Ramos (cell line): Measurements from ENCODE around the gene ARMS2.

ENCODE experiments used
- in situ Hi-C: fragments of 300-500 bp; cut with MboI; formaldehyde crosslinking; loops from one replicate; pipeline ENCODE4 v1.14.3; 2022; ENCODE audit warnings: low sequenced_read_pairs; ENCODE audit not compliant: unreplicated experiment

ARMS2 gene

DNA sequence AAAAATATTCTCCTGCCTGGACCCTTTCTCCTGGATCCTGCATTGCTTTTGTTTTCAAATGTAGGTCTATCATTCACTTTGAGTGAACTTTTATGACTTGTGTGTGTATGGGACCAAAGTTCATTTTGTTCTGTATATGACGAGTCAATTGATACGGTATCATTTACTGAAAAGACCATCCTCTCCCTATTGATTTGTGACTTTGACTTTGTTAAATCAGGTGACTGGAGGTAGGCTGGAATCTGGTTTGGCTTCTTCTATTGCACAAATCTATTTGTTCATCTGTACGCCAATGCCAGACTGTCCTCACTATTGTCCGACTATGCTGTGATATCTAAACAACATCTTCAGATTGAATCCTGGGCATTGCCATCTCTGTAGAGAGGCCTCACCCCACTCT, 5.3 kb upstream of the ARMS2 start:
- in situ Hi-C loops = no loop called here

- in situ Hi-C loops = no loop called here
These were observed 4.0 kb upstream of the ARMS2 start for GRCh38 chr10:122450353-122450990.

GRCh38 chr10:122454071-122454470, 382 bp upstream of the ARMS2 start:
- in situ Hi-C loops = no loop called here

DNA sequence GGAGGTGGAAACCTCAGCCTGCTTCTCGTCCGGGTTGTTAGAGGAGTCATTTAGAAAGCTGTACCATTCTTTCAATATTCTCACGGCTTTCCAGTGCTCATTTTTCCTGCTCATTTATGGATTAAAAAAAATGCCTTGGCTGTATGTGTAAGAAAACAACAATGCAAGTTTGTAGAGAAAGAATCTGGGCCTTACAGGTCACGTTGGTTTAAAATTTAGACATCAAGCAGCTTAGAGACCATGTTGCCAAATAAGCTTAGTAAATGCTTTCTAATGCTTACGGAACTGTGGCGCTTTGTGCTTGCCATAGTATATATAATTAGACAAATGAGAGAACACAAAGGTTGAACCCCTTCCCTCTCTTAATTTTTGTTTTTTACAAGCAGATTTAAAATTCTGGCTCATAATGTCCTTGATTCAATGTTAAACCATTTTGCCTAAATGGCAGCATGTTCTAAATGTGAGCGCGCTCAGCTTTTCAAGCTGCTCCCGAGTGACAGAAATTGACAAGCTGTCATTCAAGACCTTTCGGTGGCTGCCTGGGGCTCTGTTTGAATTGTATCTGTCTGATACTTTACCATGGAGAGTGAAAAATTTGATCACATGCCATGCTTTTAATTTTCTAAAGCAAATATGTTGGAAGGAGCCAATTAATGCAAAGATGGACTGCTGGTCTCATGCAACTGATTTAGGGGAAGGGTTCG, 1.1 kb downstream of the ARMS2 start:
- in situ Hi-C loops = no loop called here

DNA sequence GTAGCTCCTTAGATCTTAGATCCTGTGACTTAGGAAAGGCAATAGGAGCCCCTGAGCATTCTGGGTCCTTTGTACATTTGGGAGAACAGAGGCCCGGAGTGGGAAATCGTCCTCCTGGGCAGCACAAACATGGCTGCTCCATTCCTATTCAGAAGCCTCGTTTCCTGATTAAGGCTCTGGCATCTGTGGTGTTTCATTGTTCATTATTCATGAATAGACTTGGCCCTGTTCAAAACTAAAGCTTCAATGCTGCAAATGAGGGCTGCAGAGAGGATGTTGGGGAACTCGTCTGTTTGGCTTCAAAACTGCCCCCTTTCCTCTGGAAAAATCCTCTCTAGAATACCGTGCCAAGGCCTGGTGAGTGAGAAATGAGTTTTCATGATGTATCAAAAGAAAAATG, 3.5 kb downstream of the ARMS2 start:
- in situ Hi-C loops = no loop called here

DNA sequence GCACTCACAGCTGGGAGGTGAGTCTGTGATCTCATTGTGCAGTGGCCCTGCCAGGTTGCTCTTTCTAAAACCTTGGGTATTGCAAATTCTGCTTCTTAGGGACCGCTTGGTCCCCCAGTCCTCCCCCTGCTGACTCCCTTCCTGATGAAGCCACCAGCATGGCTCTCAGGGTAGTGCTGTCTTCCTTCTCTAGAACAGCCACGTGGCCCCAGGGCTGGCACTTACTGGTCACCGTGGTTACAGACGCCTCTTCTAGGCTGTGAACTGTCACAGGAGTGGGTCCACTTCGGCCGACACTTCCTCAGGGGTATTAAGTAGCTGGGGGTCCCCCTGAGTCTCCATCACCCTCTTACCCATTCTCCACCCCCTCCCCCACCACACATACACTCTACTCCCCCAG, 4.2 kb downstream of the ARMS2 start:
- in situ Hi-C loops = no loop called here

- in situ Hi-C loops = no loop called here
These were observed 5.3 kb downstream of the ARMS2 start for GRCh38 chr10:122459561-122460273.

- in situ Hi-C loops = no loop called here
These were observed 6.4 kb downstream of the ARMS2 start for GRCh38 chr10:122460891-122461293.

GRCh38 chr10:122461367-122461728, 6.9 kb downstream of the ARMS2 start, which contains the start of gene HTRA1:
Gene HTRA1 (plus strand): TSS chr10:122461553. CDS start chr10:122461653, 100 bp downstream.
- in situ Hi-C loops = no loop called here

DNA sequence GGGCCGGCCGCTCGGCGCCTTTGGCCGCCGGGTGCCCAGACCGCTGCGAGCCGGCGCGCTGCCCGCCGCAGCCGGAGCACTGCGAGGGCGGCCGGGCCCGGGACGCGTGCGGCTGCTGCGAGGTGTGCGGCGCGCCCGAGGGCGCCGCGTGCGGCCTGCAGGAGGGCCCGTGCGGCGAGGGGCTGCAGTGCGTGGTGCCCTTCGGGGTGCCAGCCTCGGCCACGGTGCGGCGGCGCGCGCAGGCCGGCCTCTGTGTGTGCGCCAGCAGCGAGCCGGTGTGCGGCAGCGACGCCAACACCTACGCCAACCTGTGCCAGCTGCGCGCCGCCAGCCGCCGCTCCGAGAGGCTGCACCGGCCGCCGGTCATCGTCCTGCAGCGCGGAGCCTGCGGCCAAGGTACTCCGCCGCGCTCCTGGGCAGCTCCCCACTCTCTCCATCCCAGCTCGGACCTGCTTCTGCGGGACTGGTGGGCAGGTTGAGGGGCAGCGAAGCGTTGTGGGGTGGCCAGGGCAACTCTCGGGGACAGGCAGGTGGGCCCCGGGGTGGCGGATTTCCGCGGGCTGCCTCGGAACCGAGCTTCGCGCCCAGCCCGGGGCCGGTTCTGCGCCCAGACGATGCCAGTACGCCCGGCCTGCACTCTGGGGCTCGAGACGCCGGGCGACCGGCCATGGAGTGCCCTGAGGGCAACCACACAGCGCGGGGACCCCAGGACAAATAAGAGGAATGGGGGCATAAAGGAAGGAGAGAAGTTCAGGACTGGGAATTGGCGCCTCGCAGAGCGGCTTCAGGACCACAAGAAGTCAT, 7.5 kb downstream of the ARMS2 start:
- in situ Hi-C loops = no loop called here

DNA sequence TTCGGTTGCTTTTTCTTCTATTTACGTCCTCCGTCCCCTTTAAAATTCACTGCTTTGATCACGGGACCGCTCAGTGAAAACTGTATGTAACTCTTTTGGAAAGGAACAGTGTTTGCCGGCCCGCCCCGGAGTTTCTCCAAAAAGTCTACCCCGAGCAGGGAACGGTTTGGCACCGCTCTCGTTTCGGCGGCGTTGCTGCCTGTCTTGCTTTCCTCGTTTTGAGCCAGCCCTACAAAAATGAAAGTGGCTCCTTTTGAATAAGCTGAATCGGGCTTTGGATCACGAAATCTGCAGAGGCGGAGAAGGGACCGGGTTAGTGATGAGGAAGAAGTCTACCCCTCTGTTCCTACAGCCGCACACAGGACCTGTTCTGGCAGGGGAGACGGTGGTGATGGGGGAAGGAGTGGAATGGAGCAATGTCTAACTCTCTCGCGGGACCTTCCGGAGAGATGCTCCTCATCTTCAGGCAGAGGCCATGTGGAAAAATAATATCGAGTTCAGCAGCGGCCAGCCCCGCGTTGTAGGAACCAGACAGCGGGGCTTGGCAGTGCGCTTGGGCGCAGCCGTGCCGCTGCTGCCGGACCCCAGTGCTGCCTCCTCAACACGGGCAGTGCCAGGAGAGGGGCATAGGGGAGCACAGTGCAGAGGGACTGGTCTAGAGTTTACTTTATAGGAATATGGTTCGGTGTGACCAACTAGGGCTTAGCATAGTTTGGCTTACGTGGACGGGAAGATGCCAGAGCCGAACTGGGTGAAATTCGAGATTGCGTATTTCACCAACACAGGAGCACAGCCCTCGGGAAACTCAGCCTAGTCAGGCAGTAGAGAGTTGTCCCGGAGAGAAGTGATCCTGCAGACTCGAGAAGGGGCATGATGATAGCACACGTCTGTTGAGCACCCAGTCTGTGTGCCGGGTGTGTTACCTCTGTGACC, 8.3 kb downstream of the ARMS2 start:
- in situ Hi-C loops = no loop called here

- in situ Hi-C loops = no loop called here
These were observed 9.2 kb downstream of the ARMS2 start for GRCh38 chr10:122463466-122464249.

DNA sequence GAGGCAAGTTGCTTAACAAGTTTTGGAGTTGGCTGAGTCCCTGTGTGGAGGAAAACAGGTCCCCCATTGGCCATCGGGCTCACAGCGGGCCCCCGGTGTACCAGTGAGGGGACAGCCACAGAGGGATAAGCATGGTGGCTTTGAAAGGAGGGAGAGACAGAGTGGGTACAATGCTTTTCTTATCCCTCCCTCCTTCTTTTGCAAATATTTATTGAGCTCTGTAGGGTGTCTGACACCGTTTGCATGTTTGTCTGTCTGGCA, 9.7 kb downstream of the ARMS2 start:
- in situ Hi-C loops = no loop called here

DNA sequence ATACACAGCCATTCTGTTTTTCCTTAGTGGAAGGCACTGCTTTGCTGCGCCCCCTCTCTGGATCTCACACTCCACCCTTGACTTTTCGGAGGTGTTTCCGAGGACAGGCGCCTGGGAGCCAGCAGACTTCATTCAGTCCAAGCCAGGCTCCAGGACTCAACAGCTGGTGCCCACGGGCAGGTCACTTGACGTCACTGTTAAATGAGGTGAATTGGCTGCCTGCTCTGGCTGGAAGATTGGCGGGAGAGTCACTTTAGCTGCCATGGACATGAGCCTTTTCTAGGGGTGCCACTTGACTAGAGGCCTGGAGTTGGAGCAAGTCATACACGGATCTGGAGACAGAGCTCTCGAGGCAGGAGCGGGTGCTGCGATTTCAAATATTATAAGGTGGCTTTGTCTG, 10.1 kb downstream of the ARMS2 start:
- in situ Hi-C loops = no loop called here

GRCh38 chr10:122465401-122466040, 11.1 kb downstream of the ARMS2 start:
- in situ Hi-C loops = no loop called here

GRCh38 chr10:122466951-122467381, 12.5 kb downstream of the ARMS2 start:
- in situ Hi-C loops = no loop called here

DNA sequence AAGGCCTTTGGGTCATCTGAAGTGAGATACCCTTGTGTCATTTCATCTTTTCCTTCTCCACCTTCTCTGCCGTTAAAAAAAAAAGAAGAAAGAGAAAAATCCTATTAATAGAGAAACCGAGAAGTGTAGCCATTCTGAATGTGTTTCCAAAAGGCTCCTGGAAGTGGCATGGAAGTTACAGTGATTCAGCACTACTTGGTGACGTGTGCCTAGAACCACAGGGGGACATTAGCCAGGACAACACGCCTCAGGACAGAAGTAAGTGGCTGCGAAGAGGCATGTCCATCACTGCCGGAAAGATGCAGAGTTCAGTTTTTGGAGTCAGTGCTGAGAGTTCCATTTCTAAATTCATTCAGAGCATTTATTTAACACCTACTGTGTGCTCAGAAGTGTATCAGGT, 13.2 kb downstream of the ARMS2 start:
- in situ Hi-C loops = no loop called here

DNA sequence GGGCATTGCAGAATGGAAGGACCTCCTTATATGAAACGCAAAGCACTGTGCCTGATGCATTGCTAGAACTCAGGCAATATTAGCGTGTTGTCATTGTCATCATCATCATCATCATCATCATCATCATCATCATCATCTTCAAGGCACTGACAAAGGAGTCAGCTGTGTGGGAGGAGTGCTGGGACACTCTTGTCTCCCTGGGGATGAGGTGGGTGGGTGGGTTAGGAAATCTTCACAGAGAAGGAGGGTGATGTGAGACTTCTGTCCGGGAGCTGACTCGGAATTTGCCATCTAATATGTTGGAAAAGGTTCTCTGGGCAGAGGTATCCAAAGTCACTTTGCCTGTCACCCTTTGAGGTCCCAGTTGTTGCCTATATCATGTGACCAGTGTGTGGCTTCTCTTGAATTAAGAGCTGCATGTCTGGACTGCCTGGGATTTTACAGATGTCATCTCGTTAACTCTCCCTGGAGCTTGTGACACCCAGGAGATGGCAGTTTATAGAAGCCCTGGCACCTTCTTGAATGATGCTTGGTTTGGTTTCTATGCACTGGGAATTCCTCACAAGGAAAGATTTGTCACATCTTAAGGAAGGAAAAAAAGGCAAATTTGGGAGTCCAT, 14.0 kb downstream of the ARMS2 start:
- in situ Hi-C loops = no loop called here
